HG02759 (cell line): ENCODE measurements around the gene MAB21L4.

ENCODE experiments used
- ATAC-seq: cut with Tn5 transposase; IDR thresholded peaks from one replicate; pipeline ENCODE4 v1.9.1; 2021; ENCODE audit warnings: mild to moderate bottlenecking, moderate library complexity; ENCODE audit not compliant: unreplicated experiment

Gene MAB21L4

GRCh38 chr2:240925568-240926515, 29.9 kb upstream of the MAB21L4 start:
- ATAC-seq, result no peak

DNA sequence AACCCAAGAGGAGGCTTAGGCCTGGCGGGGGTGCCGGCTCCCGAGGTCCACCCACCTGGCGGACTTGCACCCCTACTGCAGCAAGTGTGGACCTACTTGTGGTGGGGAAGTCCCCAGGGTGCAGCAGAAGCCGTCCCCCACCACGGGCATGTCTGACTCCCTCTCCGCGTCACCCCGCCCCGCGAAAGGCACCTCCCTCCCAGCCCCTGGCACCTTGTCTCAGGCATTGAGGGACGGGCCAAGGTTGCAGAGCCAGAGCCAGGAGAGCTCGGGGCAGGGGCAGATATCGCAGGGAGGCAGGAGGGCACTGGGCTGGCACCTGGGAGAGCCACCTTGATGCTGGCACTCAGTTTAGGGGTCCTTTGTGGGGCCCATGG, 29.2 kb upstream of the MAB21L4 start:
- no peak for ATAC-seq

DNA sequence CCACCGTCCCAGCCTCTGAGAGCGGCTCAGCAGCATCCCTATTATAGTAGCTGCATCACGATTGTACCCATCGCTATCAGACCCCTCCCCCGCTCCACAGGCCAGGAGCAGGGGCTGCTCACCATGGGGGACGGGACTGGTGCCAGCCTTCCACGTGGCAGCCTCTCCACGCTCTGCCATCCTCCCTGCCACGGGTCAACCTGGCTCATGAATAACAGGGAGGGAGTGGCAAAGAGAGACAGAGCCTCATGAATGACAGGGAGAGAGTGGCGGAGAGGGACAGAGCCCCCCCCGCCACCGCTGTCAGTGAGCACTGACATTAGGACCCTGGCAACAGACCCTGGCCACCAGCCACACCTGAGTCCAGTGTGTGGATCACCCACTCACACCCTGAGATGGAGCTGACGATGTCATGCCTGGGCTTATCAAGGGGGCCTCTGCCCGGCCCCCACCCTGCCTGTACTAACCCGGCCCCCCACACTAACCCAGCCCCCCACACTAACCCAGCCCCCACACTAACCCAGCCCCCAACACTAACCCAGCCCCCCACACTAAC, 27.1 kb upstream of the MAB21L4 start:
- ATAC-seq, result no peak

DNA sequence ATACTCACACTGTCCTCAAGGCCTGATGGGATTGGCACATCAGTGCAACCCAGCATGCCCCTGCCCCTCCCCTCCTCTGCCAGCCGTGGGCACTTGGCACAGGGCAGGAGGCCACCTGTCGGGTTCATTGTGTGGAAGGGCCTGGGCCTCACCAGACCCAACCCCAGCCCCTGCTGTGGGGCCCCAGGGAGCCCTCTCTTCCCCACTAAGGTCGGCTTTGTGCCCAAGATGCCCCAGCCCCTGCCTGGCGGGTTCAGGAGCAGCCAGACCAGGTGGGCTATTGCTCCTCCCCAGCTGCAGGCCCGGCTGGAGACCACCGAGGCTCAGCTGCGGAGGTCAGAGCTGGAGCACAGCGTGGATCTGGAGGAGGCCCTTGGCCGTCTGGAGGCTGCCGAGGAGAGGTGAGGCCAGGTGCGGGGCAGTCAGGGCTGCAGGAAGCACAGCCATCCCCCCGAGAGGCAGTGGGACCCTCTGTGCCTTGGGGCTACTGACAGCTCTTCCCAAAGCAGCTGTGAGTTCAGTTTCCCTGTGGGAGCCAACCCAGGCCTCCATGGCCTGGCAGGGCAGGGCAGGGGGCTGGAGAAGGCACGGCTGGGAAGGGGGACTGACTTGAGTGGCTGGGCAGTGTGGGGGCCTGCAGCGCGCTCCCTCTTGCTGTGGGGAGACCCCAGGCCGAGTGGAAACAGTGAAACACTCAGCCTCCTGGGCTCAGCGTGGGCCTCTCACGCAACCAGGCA, 26.5 kb upstream of the MAB21L4 start:
- ATAC-seq, result no peak

- ATAC-seq, result no peak
Measured at GRCh38 chr2:240921995-240922244, 26.0 kb upstream of the MAB21L4 start.

GRCh38 chr2:240921311-240921994, 25.5 kb upstream of the MAB21L4 start:
- no peak for ATAC-seq

DNA sequence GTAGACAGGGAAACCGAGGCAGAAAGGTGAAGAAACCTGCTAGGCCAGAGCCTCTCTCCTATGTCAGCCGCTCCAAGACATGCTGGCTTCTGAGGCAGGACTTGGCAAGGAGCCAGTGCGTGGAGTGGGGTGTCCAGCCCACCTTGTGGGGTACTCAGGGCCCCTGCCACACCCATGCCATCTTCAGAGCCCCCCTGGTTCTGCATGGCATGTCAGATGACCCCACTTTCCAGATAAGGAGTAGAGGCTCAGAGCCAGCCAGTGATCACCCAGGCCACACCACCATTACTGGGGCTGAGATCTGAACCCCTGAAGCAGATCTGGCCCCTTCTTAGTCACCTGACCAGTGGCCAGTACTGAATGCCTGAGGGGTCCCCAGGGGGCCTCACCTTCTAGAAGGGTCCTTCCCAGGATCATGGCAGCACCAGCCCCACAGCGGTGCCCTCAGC, 24.9 kb upstream of the MAB21L4 start:
- no peak for ATAC-seq

DNA sequence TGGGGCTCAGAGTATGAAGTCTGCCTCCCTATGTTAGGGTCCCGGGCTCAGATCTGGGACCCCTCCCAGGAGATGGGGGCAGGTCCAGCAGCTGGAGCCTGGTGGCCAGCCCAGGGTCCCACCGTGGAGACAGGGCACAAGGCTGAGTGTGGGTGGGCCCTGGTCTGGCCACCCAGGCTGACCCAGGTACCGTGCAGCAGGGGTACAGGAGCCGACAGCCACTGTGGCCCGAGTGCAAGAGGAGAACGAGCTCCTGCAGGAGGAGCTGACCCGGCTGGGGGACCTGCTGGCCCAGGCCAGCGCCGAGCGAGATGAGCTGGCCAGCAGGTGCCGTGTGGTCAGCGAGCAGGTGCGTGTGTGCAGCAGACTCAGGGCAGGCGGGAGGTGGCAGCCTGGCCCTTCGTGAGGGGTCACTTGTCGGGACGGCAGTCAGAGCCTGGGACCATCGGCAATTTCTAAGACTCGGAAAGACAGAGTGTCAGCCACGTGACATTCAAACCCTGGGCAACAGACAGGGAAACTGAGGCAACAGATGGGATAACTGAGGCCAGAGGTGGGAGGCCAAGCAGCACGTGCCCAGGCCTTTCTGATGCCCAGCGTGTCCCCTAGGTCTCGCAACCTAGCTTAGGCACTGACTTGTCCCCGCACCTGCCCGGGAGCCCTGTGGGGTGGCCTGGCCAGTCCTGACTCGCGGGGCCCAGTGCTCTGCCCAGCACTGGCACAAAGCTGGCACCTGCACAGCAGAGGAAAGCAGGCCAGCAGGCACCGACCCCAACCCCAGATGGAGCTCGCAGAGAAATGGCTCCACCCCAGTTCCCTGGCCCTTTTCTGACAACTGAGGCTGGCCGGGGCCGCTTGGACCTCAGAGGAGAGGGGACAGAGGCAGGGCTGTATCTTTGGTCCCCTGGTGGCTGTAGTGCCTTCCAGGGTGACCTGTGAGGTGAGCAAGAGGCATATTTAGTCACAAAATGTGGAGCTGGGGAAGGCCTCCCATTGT, 24.1 kb upstream of the MAB21L4 start:
- no peak for ATAC-seq

GRCh38 chr2:240919161-240919781, 23.3 kb upstream of the MAB21L4 start:
- ATAC-seq, result no peak

DNA sequence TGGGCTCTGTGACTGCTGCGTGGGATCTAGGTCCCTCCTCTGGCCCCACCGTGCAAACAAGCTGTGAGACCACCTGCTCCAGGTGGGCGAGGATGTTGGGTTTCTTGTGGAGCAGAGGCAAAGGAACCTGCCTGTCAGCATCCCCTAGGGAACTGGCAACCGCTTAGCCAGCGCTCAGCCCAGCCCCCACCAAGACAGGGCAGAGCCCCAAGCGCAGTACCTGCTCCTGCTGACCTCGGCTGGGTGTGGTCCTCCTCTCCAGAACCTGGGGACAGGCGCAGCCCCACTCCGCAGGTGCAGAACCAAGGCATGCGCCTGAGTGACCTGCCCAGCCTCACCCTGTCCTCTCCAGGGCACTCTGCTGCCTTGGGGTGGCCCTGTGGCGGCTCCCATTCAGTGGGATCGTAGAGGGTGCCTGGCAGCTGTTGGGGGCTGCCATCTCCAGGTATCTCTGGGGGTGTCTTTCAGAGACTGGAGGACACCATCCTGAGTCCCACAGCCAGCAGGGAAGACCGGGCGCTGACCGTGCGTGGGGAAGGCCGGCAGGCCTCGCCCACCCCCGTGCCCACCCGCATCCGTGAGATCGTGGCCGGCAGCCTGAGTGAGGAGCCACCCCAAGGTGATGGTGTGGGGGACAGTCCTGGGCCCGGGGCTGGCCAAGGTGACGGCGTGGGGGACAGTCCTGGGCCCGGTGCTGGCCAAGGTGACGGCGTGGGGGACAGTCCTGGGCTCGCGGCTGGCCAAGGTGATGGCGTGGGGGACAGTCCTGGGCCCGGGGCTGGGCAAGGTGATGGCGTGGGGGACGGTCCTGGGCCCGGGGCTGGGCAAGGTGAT, 22.5 kb upstream of the MAB21L4 start:
- ATAC-seq, result no peak

GRCh38 chr2:240917684-240918257, 21.8 kb upstream of the MAB21L4 start:
- ATAC-seq, result no peak

GRCh38 chr2:240917009-240917683, 21.2 kb upstream of the MAB21L4 start:
- no peak for ATAC-seq

DNA sequence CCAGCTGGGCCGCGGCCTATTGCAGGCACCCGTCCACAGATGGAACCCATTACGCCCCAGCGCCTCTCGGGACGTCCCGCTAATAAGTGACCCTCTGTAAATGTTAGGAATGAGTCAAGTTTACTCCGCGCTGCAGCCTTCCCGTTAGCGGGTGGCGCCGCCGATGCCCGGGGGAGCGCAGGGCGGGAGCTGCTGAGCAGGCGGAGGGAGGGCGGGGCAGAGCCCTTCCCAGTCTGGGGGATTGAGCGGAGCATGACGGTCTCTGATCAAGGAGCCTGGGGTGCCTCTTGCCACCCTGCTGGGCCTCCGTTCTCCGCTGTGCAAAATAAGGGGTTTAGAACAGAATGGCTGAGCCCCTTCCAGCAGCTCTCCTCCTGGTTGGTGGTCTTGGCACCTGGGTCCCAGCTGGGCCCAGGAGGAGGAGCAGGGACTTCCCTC, 20.6 kb upstream of the MAB21L4 start:
- no peak for ATAC-seq

GRCh38 chr2:240915526-240916341, 19.8 kb upstream of the MAB21L4 start:
- ATAC-seq, result no peak

DNA sequence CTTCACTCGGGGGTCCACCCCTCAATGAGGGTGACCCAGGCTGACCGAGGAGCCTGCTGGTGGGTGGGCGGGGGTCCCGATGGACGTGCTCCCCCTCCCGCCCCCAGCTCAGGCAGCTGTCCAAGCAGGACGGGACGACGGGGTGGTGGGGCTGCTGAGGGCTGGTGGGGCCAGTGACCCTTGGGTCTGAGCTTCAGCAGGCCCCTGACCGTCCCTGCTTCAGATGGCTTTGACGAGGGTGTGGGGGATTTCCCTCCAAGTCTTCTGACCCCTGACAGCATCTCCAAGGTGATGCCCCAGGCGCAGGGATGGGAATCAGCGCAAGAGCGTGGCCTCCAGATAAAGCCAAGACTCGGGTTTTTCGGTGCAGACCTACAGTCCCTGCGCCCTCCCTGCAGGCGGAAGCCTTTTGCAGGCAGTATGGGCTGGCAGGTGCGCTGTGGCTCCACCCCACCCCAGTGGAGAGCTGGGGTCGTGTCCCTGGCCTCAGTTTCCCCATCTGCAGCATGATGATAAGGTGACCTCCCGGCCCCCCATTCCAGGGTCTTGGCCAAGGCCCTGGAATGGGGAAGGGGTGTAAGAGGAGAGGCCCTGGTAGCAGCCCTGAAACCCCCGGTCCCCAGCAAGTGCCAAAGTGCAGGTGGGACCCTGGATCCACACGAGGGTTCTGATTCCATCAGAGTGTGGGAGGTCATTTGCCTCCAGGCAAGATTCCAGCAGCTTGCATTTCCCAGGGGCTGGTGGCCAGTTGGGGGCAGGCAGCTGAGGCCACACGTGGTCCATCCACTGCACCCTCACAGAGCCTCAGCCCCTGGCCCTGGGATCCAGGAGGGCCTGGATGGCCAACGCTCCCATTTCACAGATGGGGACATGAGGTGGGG, 18.9 kb upstream of the MAB21L4 start:
- ATAC-seq, result no peak
